Measurements from ENCODE around the gene ODAD4. TPM values are rescaled to one million over a fixed set of nuclear protein-coding genes. Genes with fewer than 3 reads are reported as not detected.
A peak's percentile ranks its signal among the peaks of the same experiment; 100 is the strongest.

Gene ODAD4
- total RNA-seq, 1 donor from 2014 or later, result 0.50 TPM

DNA sequence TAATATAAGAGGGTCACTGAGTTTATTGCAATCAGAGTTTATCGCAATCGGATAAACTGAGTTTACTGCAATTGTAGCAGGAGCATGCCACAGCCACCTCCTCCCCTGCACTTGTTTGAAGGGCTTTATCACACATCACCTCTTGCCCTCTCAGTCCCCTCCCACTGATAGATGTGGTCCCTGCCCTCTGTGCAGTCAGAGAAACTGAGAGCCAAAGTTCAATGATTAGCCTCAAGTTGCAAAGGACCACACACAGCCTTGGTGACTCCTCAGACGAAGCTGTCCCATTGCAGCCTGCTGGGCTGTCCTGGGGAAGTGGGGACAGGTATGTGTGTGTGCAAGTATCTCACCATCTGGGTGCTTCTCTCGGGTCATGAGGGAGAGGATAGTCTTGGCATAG is 25.2 kb upstream of the ODAD4 start:
- Mint-ChIP-seq H3K27ac (no peak overlapping the region), H3K9me3 (no peaks in the 10 kb centered on the region), H3K27me3 (ENCODE audit: low read depth) (no peaks in the 10 kb centered on the region), H3K36me3 (ENCODE audit: low read depth) (peaks cover 79% of the 10 kb centered on the region), H3K4me1 (ENCODE audit: low read depth) (no peaks in the 10 kb centered on the region), H3K4me3 (ENCODE audit: low read depth) (no peak overlapping the region)
- intact Hi-C loops (cut with micrococcal nuclease), result no loop called here
- DNase-seq (ENCODE audit: low spot score), result no peak

DNA sequence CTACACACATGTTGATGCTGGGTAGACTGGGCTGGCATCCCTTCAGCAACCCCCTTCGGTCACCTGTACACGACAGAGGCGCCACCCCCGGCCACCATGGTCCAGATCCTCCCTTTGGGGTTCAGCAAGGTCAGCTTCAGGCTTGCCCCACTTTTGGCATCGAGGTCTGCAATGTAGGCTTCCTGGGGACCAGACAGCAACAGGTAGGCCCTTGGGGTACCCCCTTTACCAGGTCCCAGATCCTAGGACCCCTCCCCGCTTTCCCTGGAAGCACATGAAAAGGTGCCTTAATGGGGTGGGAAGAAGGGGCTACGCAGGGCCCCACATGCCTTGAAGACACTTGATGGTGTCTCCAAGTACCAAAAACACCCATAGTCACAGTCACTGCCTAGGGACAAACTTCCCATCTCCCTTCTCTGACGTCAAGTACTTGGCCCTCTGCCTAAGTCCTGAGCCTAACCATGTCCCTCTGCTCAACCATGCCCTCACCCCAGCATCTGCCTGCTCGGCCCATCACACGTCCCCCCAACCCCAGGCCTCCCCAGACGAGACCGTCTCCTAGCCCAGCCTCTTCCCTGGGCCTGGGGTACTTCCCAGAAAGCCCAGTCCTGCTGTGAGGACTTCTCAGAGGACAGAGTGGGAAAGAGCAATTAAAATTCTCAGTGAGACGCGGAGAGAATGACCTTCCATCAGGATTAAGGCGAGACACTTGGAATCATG is 23.8 kb upstream of the ODAD4 start:
- Mint-ChIP-seq H3K36me3 (ENCODE audit: low read depth) (peaks cover 82% of the 10 kb centered on the region), H3K9me3 (no peaks in the 10 kb centered on the region), H3K27me3 (ENCODE audit: low read depth) (no peaks in the 10 kb centered on the region), H3K27ac (peak overlapping the region; percentile 21), H3K4me1 (ENCODE audit: low read depth) (no peaks in the 10 kb centered on the region), H3K4me3 (ENCODE audit: low read depth) (no peak overlapping the region)
- intact Hi-C loops (cut with micrococcal nuclease), result no loop called here
- DNase-seq (ENCODE audit: low spot score), result no peak

GRCh38 chr17:41907185-41907556 is 23.2 kb upstream of the ODAD4 start:
- no peak for DNase-seq (ENCODE audit: low spot score)
- no peak overlapping the region for H3K27ac Mint-ChIP-seq
- H3K9me3 Mint-ChIP-seq, result no peaks in the 10 kb centered on the region
- no peak overlapping the region for H3K4me3 Mint-ChIP-seq (ENCODE audit: low read depth)
- peaks cover 79% of the 10 kb centered on the region for H3K36me3 Mint-ChIP-seq (ENCODE audit: low read depth)
- no peaks in the 10 kb centered on the region for H3K27me3 Mint-ChIP-seq (ENCODE audit: low read depth)
- intact Hi-C loops (cut with micrococcal nuclease), result no loop called here
- no peaks in the 10 kb centered on the region for H3K4me1 Mint-ChIP-seq (ENCODE audit: low read depth)

DNA sequence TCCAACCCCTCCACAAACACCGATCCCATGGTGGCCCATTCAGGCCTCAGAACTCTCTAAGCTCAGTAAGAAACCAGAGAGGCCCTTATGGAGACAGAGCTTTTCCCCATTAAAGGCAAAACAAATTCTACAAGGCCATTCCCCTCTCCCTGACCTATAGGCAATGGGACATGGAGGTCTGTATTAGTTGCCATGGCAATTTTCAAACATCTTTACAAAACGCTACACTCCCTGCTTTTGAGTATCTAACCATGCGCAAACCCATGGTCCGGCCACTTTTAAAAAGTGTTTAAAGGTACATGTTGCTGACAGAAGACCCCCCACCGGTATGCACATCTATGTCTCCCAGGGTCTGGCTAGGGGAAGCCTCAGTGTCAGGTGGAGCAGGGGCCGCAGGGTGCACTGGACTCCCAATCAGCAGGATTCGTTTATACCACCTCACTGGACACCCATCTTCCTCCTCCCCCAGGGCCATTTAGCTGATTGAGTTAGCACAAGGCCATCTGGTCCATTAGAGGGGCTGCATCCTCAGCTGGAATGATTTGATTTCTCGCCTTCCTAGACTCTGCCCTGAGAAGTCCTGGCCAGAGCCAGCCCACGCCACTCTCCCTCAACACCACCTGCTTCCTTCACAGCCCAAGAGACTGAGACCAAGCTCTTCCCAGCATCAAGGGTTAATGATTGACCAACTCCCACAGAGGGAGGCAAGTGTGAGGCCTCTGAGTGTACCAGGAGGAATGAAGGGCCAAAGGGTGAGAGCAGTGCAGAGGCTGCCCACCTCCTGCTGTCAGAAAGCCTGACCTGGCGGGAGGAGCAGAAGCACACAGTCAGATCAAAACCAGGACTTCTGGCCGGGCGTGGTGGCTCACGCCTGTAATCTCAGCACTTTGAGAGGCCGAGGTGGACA is 22.5 kb upstream of the ODAD4 start:
- Mint-ChIP-seq H3K9me3 (no peaks in the 10 kb centered on the region), H3K27ac (no peak overlapping the region), H3K27me3 (ENCODE audit: low read depth) (no peaks in the 10 kb centered on the region), H3K4me3 (ENCODE audit: low read depth) (no peak overlapping the region), H3K36me3 (ENCODE audit: low read depth) (peaks cover 84% of the 10 kb centered on the region), H3K4me1 (ENCODE audit: low read depth) (peaks cover 3% of the 10 kb centered on the region)
- intact Hi-C loops (cut with micrococcal nuclease), result no loop called here
- no peak for DNase-seq (ENCODE audit: low spot score)

DNA sequence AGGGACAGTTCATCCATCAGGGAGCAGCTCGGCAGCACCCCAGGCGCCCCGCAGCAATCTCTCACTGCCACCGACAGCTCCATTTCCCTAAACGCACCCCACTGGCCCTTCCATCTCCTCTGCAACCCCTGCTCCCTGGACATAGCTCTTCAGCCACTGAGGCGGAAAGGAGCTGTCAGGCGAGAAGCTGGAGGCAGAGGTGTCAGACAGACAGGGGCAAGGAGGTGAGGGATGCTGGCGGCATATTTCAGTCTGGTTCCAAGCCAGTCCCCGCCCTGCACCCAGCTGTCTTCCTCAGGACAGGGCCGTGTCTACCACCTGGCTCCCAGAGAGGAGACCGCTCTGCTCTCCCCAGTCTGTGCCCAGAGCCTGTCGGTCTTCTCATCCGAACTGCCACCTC is 21.3 kb upstream of the ODAD4 start:
- no peak overlapping the region for H3K4me3 Mint-ChIP-seq (ENCODE audit: low read depth)
- no peaks in the 10 kb centered on the region for H3K27me3 Mint-ChIP-seq (ENCODE audit: low read depth)
- intact Hi-C loops (cut with micrococcal nuclease), result no loop called here
- H3K27ac Mint-ChIP-seq, result no peak overlapping the region
- peaks cover 83% of the 10 kb centered on the region for H3K36me3 Mint-ChIP-seq (ENCODE audit: low read depth)
- no peaks in the 10 kb centered on the region for H3K9me3 Mint-ChIP-seq
- no peak for DNase-seq (ENCODE audit: low spot score)
- peaks cover 10% of the 10 kb centered on the region for H3K4me1 Mint-ChIP-seq (ENCODE audit: low read depth)

DNA sequence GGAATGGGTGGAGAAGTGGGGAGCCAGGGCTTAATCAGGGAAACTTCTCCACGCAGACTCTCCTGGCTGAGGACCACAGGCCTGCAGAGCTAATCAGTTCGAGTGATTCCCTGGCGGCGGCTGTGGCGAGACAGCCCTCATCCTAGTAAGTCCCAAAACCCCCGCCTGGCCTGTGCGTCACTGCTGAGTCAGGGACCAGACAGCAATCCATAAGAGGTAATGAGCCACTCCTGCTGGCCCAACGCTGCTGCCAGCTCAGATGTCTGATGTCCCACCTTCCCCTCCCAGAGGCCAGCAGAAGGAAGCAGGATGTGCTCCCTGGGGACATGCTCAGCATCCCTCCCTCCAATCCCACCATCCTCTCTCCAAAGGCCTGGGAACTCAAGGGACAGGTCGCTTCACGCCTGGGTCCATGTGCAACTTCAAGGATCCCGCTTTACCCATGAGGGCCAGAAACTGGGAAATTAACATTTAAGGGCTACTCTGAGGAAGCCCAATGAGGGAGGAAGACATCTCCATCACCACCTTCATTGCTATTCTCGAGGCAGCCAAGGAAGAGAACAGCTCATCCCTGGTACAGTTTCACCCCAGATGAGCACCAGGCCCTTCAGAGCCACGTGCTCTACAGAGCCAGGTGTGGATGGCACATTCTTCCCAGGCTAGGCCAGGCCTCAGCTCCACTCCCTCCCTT is 19.6 kb upstream of the ODAD4 start:
- DNase-seq (ENCODE audit: low spot score), result no peak
- Mint-ChIP-seq H3K36me3 (ENCODE audit: low read depth) (peaks cover 81% of the 10 kb centered on the region), H3K9me3 (no peaks in the 10 kb centered on the region), H3K27me3 (ENCODE audit: low read depth) (no peaks in the 10 kb centered on the region), H3K27ac (no peak overlapping the region), H3K4me3 (ENCODE audit: low read depth) (no peak overlapping the region), H3K4me1 (ENCODE audit: low read depth) (peaks cover 24% of the 10 kb centered on the region)
- intact Hi-C loops (cut with micrococcal nuclease), result no loop called here

DNA sequence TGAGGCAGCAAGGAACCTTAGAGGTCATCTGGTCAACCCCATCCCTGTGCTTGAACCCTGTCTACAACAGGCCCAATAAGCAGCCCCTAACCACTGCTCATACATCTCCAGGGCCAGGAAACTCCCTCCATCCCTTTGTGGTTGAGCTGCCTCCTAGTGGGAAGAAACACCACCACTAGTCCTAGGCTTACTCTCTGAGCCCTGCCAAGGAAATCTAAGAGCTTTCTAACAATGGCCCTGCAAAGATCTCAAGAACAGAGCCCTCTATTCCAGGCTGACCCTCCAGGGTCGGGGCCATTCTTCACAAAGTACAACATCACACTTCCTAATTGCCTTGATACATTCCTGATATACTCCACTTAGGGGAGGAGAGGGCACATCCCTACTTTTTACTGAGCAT is 17.5 kb upstream of the ODAD4 start:
- H3K36me3 Mint-ChIP-seq (ENCODE audit: low read depth), result peaks cover 76% of the 10 kb centered on the region
- DNase-seq (ENCODE audit: low spot score), result no peak
- H3K9me3 Mint-ChIP-seq, result no peaks in the 10 kb centered on the region
- H3K27me3 Mint-ChIP-seq (ENCODE audit: low read depth), result no peaks in the 10 kb centered on the region
- no peak overlapping the region for H3K4me3 Mint-ChIP-seq (ENCODE audit: low read depth)
- intact Hi-C loops (cut with micrococcal nuclease), result no loop called here
- H3K4me1 Mint-ChIP-seq (ENCODE audit: low read depth), result peaks cover 36% of the 10 kb centered on the region
- no peak overlapping the region for H3K27ac Mint-ChIP-seq

DNA sequence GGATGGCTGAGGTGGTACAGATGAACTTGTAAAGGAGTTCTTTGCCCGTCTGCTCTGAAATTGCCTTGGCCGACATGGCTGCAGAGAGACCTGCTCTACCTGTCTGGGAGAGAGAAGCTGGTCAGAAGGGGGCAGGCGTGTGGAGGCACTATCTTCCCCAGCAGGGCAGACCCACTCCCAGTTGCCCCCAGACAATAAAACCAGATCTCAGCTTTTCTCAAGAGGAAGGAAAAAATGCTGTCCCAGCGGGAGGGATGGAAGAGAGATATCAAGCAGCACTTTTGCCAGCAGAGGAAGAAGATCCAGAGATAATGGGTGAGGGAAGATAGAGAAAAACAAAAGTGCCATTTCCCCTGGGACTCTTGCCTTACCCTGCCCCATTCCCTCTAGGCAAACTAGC is 16.6 kb upstream of the ODAD4 start:
- intact Hi-C loops (cut with micrococcal nuclease), result no loop called here
- Mint-ChIP-seq H3K27ac (no peak overlapping the region), H3K36me3 (ENCODE audit: low read depth) (peaks cover 69% of the 10 kb centered on the region), H3K4me1 (ENCODE audit: low read depth) (peaks cover 36% of the 10 kb centered on the region), H3K9me3 (no peaks in the 10 kb centered on the region), H3K4me3 (ENCODE audit: low read depth) (no peak overlapping the region), H3K27me3 (ENCODE audit: low read depth) (no peaks in the 10 kb centered on the region)
- DNase-seq (ENCODE audit: low spot score), result no peak

DNA sequence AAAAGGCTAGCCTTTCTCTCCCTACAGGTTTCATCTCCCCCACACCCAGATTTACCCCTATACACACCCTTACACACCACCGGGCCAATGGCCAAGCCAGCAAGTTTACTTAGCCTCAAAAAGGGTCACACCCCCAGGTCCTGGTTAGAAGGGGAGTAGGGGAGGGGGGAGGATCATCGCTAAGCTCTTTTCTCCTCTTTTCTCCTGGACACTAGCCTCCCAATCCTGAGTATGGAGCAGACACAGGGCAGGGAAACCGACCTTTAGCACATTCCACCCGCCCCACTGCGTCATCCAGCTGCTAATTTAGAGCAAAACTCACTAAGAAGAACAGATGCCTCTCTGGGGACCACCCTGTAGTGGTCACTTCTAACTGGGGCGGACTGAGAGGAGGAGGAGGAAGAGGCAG is 16.1 kb upstream of the ODAD4 start:
- H3K27me3 Mint-ChIP-seq (ENCODE audit: low read depth), result no peaks in the 10 kb centered on the region

DNA sequence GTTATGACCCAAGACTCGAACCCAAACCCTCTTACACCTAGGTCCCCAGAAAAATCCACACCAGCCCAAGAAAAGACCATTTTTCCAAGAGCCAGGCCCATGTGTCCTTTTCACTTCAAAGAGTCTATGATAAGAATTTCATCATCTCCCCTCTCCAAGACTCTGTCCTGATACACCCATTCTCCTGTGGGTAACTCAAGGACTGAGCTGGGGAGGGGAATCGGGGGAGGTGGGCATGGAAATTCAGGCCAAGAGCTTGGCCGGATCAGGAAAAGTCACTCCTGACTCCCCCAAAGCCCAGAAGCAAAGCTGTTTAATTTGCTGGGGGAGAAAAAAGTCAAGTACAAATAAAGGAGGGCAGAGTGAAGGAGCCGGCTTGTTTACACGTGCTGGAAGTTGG is 15.4 kb upstream of the ODAD4 start:
- Mint-ChIP-seq H3K36me3 (ENCODE audit: low read depth) (peaks cover 58% of the 10 kb centered on the region), H3K4me1 (ENCODE audit: low read depth) (peaks cover 40% of the 10 kb centered on the region), H3K27ac (peak overlapping the region; percentile 58), H3K27me3 (ENCODE audit: low read depth) (no peaks in the 10 kb centered on the region), H3K4me3 (ENCODE audit: low read depth) (no peak overlapping the region), H3K9me3 (no peaks in the 10 kb centered on the region)
- DNase-seq (ENCODE audit: low spot score), result no peak
- intact Hi-C loops (cut with micrococcal nuclease), result no loop called here

More for the DNA sequence above, 16.1 kb upstream of the ODAD4 start:
- intact Hi-C loops (cut with micrococcal nuclease), result no loop called here
- DNase-seq (ENCODE audit: low spot score), result no peak
- H3K9me3 Mint-ChIP-seq, result no peaks in the 10 kb centered on the region
- H3K4me1 Mint-ChIP-seq (ENCODE audit: low read depth), result peaks cover 37% of the 10 kb centered on the region
- H3K4me3 Mint-ChIP-seq (ENCODE audit: low read depth), result no peak overlapping the region
- H3K36me3 Mint-ChIP-seq (ENCODE audit: low read depth), result peaks cover 64% of the 10 kb centered on the region
- no peak overlapping the region for H3K27ac Mint-ChIP-seq

- peaks cover 42% of the 10 kb centered on the region for H3K4me1 Mint-ChIP-seq (ENCODE audit: low read depth)
- intact Hi-C loops (cut with micrococcal nuclease), result no loop called here
- H3K9me3 Mint-ChIP-seq, result no peaks in the 10 kb centered on the region
- H3K27me3 Mint-ChIP-seq (ENCODE audit: low read depth), result no peaks in the 10 kb centered on the region
- peak overlapping the region; percentile 56 for H3K4me3 Mint-ChIP-seq (ENCODE audit: low read depth)
- H3K27ac Mint-ChIP-seq, result peak overlapping the region; percentile 6
- no peak for DNase-seq (ENCODE audit: low spot score)
- peaks cover 52% of the 10 kb centered on the region for H3K36me3 Mint-ChIP-seq (ENCODE audit: low read depth)
Observed at GRCh38 chr17:41915566-41915965, 14.9 kb upstream of the ODAD4 start.

DNA sequence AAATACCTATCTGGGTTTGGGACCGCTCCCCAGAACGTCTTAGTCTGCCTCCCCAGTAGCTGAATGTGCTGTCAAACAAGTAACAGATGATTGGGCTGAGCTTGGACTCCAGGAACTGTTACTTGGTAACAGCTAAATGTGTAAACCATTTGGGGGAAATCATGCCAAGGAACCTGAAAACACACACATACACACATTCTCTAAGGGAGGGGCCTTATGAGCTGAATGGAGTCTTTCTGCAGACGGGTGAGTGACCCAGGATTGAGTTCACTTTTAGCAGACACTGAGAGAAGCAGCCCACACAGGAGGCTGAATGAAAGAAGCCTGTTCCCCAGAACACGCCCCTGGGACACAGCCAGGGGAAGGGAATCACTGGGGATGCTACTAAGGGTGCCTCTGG is 13.2 kb upstream of the ODAD4 start:
- H3K36me3 Mint-ChIP-seq (ENCODE audit: low read depth), result peaks cover 39% of the 10 kb centered on the region
- DNase-seq (ENCODE audit: low spot score), result no peak
- H3K4me1 Mint-ChIP-seq (ENCODE audit: low read depth), result peaks cover 42% of the 10 kb centered on the region
- H3K27ac Mint-ChIP-seq, result peak overlapping the region; percentile 89
- intact Hi-C loops (cut with micrococcal nuclease), result no loop called here
- H3K4me3 Mint-ChIP-seq (ENCODE audit: low read depth), result peak overlapping the region; percentile 95
- no peaks in the 10 kb centered on the region for H3K27me3 Mint-ChIP-seq (ENCODE audit: low read depth)
- no peaks in the 10 kb centered on the region for H3K9me3 Mint-ChIP-seq
